ENCODE measurements around the gene CHRNA4. TPM values are rescaled to one million over a fixed set of nuclear protein-coding genes. Genes with fewer than 3 reads are reported as not detected.

The CHRNA4 gene
- total RNA-seq, 3 donors from 2014 or later = not detected

- intact Hi-C loops (cut with DNase I; ENCODE audit: low total_unique reads) = no loop called here
- Histone ChIP-seq H3K4me1 (no peaks in the 10 kb centered on the region), H3K36me3 (no peaks in the 10 kb centered on the region), H3K27me3 (peaks cover 12 to 88% of the 10 kb centered on the region in 2 donors), H3K4me3 (no peak overlapping the region), H3K27ac (no peak overlapping the region), H3K9me3 (no peaks in the 10 kb centered on the region)
- no peak for DNase-seq (ENCODE audit: low spot score in 2 of 2)
- no peak for TF ChIP-seq POLR2A (IDR thresholded peaks at IDR 0.05)
- no peak for TF ChIP-seq POLR2AphosphoS5 (IDR thresholded peaks at IDR 0.05)
Measured at GRCh38 chr20:63359164-63359934, 1.8 kb downstream of the CHRNA4 start.

GRCh38 chr20:63357921-63358905 is 2.9 kb downstream of the CHRNA4 start:
- DNase-seq (ENCODE audit: low spot score in 2 of 2) = no peak
- H3K9me3 ChIP-seq = no peaks in the 10 kb centered on the region
- peaks cover 12 to 77% of the 10 kb centered on the region in 2 donors for H3K27me3 ChIP-seq
- TF ChIP-seq POLR2AphosphoS5 (IDR thresholded peaks at IDR 0.05) (no peak), POLR2A (IDR thresholded peaks at IDR 0.05) (no peak), CTCF (IDR thresholded peaks at IDR 0.05) (no peak)
- no peaks in the 10 kb centered on the region for H3K4me1 ChIP-seq
- H3K27ac ChIP-seq = no peak overlapping the region
- intact Hi-C loops (cut with DNase I; ENCODE audit: low total_unique reads) = no loop called here
- no peak overlapping the region for H3K4me3 ChIP-seq
- H3K36me3 ChIP-seq = no peaks in the 10 kb centered on the region

- Histone ChIP-seq H3K27ac (no peak overlapping the region), H3K9me3 (no peaks in the 10 kb centered on the region), H3K4me1 (no peaks in the 10 kb centered on the region), H3K4me3 (no peak overlapping the region), H3K36me3 (no peaks in the 10 kb centered on the region), H3K27me3 (peaks cover 12 to 73% of the 10 kb centered on the region in 2 donors)
- TF ChIP-seq POLR2AphosphoS5 (IDR thresholded peaks at IDR 0.05) (no peak), POLR2A (IDR thresholded peaks at IDR 0.05) (no peak), CTCF (IDR thresholded peaks at IDR 0.05) (no peak)
- intact Hi-C loops (cut with DNase I; ENCODE audit: low total_unique reads) = no loop called here
- no peak for DNase-seq (ENCODE audit: low spot score in 2 of 2)
Measured at GRCh38 chr20:63356931-63357879, 3.9 kb downstream of the CHRNA4 start.

- Histone ChIP-seq H3K27me3 (peaks cover 12 to 66% of the 10 kb centered on the region in 2 donors), H3K9me3 (no peaks in the 10 kb centered on the region), H3K4me3 (no peak overlapping the region), H3K36me3 (no peaks in the 10 kb centered on the region), H3K4me1 (no peaks in the 10 kb centered on the region), H3K27ac (no peak overlapping the region)
- intact Hi-C loops (cut with DNase I; ENCODE audit: low total_unique reads) = no loop called here
- DNase-seq (ENCODE audit: low spot score in 2 of 2) = no peak
- TF ChIP-seq POLR2AphosphoS5 (IDR thresholded peaks at IDR 0.05) = no peak
- TF ChIP-seq CTCF (IDR thresholded peaks at IDR 0.05) = no peak
- no peak for TF ChIP-seq POLR2A (IDR thresholded peaks at IDR 0.05)
Measured at GRCh38 chr20:63356511-63356910, 4.6 kb downstream of the CHRNA4 start.

- Histone ChIP-seq H3K4me3 (no peak overlapping the region), H3K36me3 (no peaks in the 10 kb centered on the region), H3K27ac (no peak overlapping the region), H3K27me3 (peaks cover 10 to 61% of the 10 kb centered on the region in 2 donors), H3K9me3 (no peaks in the 10 kb centered on the region), H3K4me1 (no peaks in the 10 kb centered on the region)
- TF ChIP-seq POLR2AphosphoS5 (IDR thresholded peaks at IDR 0.05) (no peak), CTCF (IDR thresholded peaks at IDR 0.05) (no peak), POLR2A (IDR thresholded peaks at IDR 0.05) (no peak)
- DNase-seq (ENCODE audit: low spot score in 2 of 2) = no peak
- intact Hi-C loops (cut with DNase I; ENCODE audit: low total_unique reads) = no loop called here
Measured at GRCh38 chr20:63355781-63356295, 5.3 kb downstream of the CHRNA4 start.
